GM18868 (cell line): ENCODE measurements around the gene PDRG1.
"Not testable (repeated sequence)": the region's sequence is repeated elsewhere in the genome, so short reads cannot be mapped to it uniquely, and the experiment has no call there.

ENCODE experiments used
- ATAC-seq: cut with Tn5 transposase; IDR thresholded peaks from one replicate; pipeline ENCODE4 v1.9.1; 2021; ENCODE audit warnings: mild to moderate bottlenecking, moderate library complexity; ENCODE audit not compliant: unreplicated experiment

Gene PDRG1

GRCh38 chr20:31929631-31930030, 22.2 kb downstream of the PDRG1 start:
- ATAC-seq, result not testable (repeated sequence)

- ATAC-seq, result no peak
Observed at GRCh38 chr20:31927627-31928159, 24.2 kb downstream of the PDRG1 start.

DNA sequence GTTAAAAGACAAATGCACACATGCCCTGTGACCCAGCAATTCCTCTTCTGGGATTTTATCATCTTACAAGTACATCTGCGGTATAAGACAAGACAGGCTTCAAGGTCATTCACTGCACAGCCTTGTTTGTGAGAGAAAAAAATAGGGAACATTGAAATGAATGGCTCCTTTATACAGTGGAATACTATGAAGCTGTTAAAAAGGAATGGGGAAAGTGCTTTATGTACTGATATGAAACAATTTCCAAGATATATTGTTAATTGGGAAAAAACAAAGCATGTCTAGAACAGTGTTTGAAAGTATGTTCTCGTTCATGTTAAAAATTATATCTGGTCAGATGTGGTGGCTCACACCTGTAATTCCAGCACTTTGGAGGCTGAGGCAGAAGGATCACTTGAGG, 25.4 kb downstream of the PDRG1 start:
- no peak for ATAC-seq

GRCh38 chr20:31925631-31926030, 26.2 kb downstream of the PDRG1 start:
- no peak for ATAC-seq

- ATAC-seq, result no peak
Observed at GRCh38 chr20:31924561-31924960, 27.3 kb downstream of the PDRG1 start.

DNA sequence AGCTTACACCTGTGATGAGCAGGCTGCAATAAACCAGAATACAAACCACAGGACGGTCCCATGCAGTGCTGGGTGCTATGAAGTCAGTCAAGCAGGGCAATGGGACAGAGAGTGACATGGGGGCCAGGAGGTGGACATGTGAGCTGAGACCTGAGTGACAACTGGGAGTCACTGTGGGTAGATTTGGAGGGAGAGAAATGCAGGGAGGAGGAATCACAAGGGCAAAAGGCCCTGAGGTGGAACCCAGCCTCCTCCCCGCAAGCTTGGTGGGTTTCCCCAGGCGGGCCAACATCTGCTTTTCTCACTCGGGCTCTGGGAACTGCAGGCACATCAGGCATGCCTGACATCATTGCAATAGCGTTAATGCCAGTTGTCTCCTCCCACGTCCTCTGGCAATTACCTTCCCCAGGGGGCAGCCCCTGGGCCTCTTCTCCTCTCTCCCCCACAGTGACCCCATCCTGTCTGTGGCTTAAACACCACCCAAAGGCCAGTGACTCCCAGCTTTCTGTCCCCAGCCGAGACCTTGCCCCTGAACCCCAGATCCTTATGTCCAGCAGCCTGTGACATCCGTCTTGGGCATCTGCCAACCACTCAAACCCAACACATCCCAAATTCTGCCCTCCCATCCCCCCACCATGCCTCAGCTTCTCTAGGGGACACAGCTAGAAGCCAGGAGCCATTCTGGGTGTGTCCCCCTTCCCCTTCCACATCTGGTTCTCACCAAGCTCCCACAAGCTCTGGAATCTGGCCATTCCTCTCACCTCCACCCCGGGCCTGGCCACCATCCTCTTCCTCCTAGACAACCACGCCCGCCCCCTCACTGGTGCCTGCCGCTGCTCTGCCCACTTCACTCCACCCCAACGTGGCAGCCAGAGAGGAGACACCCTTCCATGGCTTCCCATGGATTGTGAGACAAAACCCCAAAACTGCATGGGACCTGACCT, 28.2 kb downstream of the PDRG1 start:
- peak; percentile 87 for ATAC-seq

DNA sequence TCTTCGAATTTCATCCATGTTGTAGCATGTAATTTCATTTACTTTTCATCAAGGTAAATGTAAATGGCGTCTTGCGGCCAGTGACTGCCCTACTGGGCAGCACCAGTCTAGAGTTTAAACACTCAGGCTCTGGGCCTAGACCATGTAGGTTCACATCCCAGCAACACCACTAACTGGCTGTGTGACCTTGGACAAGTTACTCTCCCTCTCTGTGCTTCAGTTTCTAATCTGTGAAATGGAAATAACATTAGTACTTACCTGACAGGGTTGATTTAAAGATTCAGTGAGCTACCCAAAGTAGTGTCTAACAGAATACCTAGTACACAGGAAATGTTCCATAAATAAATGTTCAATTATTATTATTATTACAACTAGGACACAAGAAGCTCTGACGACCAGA, 29.3 kb downstream of the PDRG1 start:
- ATAC-seq, result no peak

DNA sequence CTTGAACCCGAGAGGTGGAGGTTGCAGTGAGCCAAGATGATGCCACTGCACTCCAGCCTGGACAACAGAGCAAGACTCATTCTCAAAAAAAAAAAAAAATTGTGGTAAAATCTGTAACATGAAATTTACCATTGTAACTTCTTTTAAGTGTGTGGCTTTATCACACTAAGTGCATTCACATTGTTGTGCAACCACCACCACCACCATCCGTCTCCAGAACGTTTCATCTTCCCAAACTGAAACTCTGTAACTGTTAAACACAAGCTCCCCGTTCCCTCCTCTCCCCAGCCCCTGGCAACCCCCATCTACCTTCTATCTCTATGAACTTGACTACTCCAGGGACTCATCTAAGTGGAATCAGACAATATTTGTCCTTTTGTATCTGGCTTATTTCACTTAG, 29.7 kb downstream of the PDRG1 start:
- ATAC-seq, result no peak

DNA sequence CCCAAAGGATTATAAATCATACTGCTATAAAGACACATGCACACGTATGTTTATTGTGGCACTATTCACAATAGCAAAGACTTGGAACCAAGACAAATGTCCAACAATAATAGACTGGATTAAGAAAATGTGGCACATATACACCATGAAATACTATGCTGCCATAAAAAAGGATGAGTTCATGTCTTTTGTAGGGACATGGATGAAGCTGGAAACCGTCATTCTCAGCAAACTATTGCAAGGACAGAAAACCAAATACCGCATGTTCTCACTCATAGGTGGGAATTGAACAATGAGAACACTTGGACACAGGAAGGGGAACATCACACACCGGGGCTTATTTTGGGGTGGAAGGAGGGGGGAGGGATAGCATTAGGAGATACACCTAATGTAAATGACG, 30.4 kb downstream of the PDRG1 start:
- not testable (repeated sequence) for ATAC-seq

- no peak for ATAC-seq
Observed at GRCh38 chr20:31920275-31920855, 31.5 kb downstream of the PDRG1 start.

DNA sequence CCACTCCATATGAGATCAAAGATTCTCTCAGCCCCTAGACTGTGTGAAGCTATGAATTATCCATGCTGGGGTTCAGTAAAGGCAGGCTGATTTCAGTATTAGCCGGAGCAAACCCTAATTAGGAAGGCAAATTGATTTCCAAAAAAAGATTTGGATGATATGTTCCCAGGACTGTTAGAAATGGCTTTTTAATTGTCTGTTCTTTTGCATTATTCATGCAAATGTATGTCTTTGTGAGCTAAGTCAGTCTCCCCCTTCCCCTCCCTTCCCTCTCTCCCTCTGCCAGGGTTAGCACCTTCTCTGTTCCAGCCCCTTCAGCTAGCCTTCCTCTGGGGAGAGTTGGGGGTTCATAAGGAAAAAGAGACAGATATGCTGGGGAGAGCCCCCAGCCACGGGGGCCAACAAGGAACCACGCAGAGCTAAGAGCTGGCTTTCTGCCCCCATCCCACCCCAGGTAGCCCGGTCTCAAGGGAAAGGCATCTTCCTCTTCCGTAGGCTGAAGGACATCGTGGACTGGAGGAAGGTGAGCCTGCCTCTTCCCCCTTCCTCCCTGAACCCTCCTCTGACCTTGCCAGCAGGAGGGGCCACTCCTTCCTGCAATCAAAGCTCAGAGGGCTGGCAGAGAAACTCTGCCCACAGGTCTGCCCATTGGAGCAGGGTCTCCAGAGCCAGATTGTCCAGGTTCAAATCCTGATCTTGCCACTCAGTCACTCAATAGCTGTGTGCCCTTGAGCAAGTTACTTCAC, 32.3 kb downstream of the PDRG1 start:
- ATAC-seq, result no peak

- ATAC-seq, result no peak
Observed at GRCh38 chr20:31918466-31919105, 33.3 kb downstream of the PDRG1 start.

GRCh38 chr20:31917962-31918412, 33.9 kb downstream of the PDRG1 start:
- peak; percentile 81 for ATAC-seq

DNA sequence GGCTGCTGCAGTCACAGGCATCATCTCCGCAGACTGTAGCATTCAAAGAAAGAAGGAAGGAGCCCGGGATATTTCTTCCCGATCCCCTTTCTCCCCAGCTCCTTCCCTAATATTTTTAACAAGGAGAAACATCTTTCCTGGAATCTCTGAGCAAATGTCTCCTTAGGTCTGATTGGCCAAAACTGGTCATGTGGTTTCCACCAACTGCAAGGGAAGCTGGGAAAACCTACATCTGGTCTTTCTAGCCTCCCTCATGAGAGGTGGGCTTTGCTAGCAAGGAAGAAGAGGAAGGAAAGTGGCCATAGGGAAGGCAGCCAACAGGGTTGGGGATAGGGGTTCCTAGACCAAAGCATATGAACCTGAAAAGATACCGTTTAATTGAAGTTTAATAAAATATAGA, 35.1 kb downstream of the PDRG1 start:
- no peak for ATAC-seq

- no peak for ATAC-seq
Observed at GRCh38 chr20:31915491-31916280, 36.2 kb downstream of the PDRG1 start.

GRCh38 chr20:31914170-31914569, 37.7 kb downstream of the PDRG1 start:
- no peak for ATAC-seq

GRCh38 chr20:31913431-31914157, 38.3 kb downstream of the PDRG1 start:
- no peak for ATAC-seq

DNA sequence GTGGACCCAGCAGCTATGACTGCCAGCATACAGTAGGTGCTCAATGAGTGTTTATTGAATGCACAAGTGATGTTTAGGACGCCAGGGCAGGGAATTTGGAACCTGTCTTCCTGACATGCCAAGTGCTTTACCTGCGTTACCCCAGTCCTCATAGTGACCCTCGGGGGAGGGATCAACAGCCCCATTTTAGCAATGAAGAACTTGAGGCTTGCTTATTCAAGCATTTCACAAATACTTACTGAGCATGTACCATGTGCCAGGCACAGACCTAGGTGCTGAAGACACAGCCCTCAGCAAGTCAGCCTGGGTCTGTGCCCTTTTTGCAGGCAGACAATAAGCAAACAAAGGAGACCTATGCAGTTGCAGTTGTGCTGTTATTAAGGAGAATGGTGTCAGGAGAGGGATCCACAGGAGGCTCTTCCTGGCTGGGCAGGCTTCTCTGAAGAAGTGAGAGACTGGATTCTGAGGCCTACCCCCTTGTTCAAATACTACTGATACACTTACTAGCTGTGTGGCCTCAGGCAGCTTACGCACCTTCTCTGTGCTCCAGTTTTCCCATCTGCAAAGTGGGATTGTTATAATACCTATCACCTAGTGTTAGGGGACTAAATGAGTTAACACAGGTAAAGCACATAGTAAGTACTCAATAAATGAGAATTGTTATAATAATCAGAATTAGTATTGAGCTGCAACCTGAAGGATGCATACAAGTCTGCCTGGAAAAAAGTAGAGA, 41.6 kb downstream of the PDRG1 start:
- ATAC-seq, result no peak
